K562 (cell line): ENCODE measurements around the gene TIMM8A. TPM values are rescaled to one million over a fixed set of nuclear protein-coding genes. Genes with fewer than 3 reads are reported as not detected.

Experiments used
- ATF3 ChIP-seq, 2 experiments: fragments of 450-650 bp in 1 of 2; sonication (generic) in 1 of 2; formaldehyde crosslinking in 1 of 2; IDR thresholded peaks in 1 of 2; conservative IDR thresholded peaks in 1 of 2; 2 replicates each; pipeline versions ENCODE4 v1.6.1 to v1.8.1; 2016 to 2023; ENCODE audit warnings: mild to moderate bottlenecking in 2 of 2, moderate library complexity in 2 of 2, inconsistent platforms in 1 of 2, missing genetic modification reagents in 1 of 2
- MLLT1 ChIP-seq, 2 experiments: fragments of 450-650 bp; IDR thresholded peaks; 2 replicates each; pipeline ENCODE4 v1.6.1; 2016
- MNT ChIP-seq, 2 experiments: fragments of 450-650 bp; conservative IDR thresholded peaks; 2 replicates each; pipeline ENCODE4 v1.6.1; 2017; ENCODE audit warnings: mild to moderate bottlenecking in 2 of 2, moderate library complexity in 2 of 2
- NR2C1 ChIP-seq, 2 experiments: fragments of 450-650 bp; IDR thresholded peaks; 2 replicates each; pipeline ENCODE4 v1.6.1; 2017; ENCODE audit warnings: mild to moderate bottlenecking in 2 of 2, antibody characterized with exemption in 1 of 2, inconsistent platforms in 1 of 2, missing compliant biosample characterization in 1 of 2, missing genetic modification characterization in 1 of 2
- PML ChIP-seq: IDR thresholded peaks from 2 replicates; pipeline ENCODE4 v1.6.1; 2012; ENCODE audit warnings: low read length, inconsistent platforms
- PRPF4 ChIP-seq: fragments of 200-400 bp; formaldehyde crosslinking; IDR thresholded peaks from one replicate; pipeline ENCODE4 v1.6.1; 2017; ENCODE audit warnings: low read length, low read depth, mild to moderate bottlenecking; ENCODE audit not compliant: insufficient read depth, poor library complexity, severe bottlenecking
- SRF ChIP-seq, 2 experiments: fragments of 250-450, 450-650 bp in 1 of 2; sonication (Bioruptor Pico) in 1 of 2; sonication (generic) in 1 of 2; formaldehyde crosslinking; IDR thresholded peaks; 2 replicates each; pipeline versions ENCODE4 v1.5.0 to v1.5.1; 2020 to 2022; ENCODE audit warnings: mild to moderate bottlenecking in 1 of 2, missing genetic modification reagents in 1 of 2
- TRIM24 ChIP-seq, 2 experiments: fragments of 450-650 bp; IDR thresholded peaks; 2 replicates each; pipeline ENCODE4 v1.6.1; 2016
- ZNF12 ChIP-seq: sonication (generic); formaldehyde crosslinking; IDR thresholded peaks from 2 replicates; pipeline ENCODE4 v1.4.0; 2020; ENCODE audit warnings: mild to moderate bottlenecking, missing genetic modification reagents
- ZNF512 ChIP-seq: IDR thresholded peaks from 2 replicates; pipeline ENCODE4 v1.6.1; 2016; ENCODE audit warnings: missing genetic modification characterization, missing compliant biosample characterization
- polyA plus RNA-seq, 8 experiments: library from polyadenylated mRNA; depleted of rRNA in 4 of 8; stranded (reverse) in 5 of 8; unstranded in 3 of 8; fragments of >200 nt; fragmentation: Nextera tagmentation in 2 of 8; fragmentation: Illumina TruSeq in 1 of 8; extraction: Ambion mirVana in 2 of 8; extraction: Trizol in 1 of 8; gene quantifications; 2 replicates each; pipeline versions ENCODE4 v1.2.1 to v1.2.3, GENCODE V29; 2011 to 2014; ENCODE audit warnings: inconsistent platforms in 1 of 8, missing spikeins in 1 of 8
- total RNA-seq, 7 experiments: library from RNA; depleted of rRNA in 6 of 7; stranded (reverse); fragments of >200 nt in 6 of 7; fragmentation: Illumina TruSeq in 2 of 7; extraction: Trizol in 2 of 7; gene quantifications; 2 replicates each; pipeline versions ENCODE4 v1.2.1 to v1.2.3, GENCODE V29; 2011 to 2021; ENCODE audit warnings: low replicate concordance in 1 of 7

Gene TIMM8A
- total and polyA plus RNA-seq, 9 of the 15 experiments (the other 6 are each of a cell fraction or from before 2014, with no cell fraction given): 10.9 to 132 (median 41.1) TPM

DNA sequence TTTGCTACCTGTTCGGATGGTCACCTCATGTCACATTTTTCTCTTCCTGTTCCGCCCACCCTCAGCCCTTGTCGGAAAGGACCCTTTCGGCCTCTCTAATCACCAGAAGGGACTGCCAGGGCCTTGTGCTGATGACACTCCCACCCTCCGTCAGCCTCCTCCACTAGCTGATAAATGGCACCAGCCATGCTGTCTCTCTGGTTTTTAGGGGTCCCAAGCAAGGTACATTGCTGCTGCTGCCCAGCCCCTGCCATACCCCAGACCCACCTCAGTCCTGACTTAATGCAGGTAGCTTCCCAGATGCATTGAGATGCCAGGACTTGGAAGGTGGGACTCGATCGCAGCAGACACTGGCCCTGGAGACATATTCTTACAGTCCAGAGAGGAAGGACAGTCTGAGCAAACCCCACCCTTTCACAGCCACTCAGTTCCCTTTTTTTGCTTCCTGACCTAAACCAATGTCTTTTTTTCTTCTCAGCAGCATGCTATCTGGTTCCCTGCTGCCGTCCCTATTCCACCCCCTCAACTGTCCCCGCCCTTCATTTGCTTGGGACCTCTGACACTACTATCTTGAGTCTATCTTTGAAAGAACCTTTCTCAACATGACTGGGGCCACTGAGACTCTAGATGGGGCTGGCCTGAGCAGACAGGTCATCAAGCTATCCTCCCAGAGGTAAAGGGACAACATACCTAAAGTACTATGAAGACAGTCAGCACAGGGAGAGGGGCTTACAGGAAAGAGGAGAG lies 37.4 kb upstream of the TIMM8A start, which contains the start of gene BTK (continued):
- TF ChIP-seq MNT (conservative IDR thresholded peaks at IDR 0.05): peak; percentile 40 to 70; a peak in 3 of 4 replicates
- TF ChIP-seq PML: peak; percentile 55; the same call in 1 of the 2 replicates
- TF ChIP-seq MLLT1 (IDR thresholded peaks at IDR 0.05): peak in 1 of 2 experiments; percentile 25; a peak in 1 of 4 replicates
- no peak for TF ChIP-seq TRIM24 (IDR thresholded peaks at IDR 0.05)
- TF ChIP-seq ATF3 (IDR thresholded peaks at IDR 0.05): peak; percentile 16; the same call in 1 of the 2 replicates
- TF ChIP-seq ATF3 (CRISPR knock-in tag; conservative IDR thresholded peaks at IDR 0.05): no peak
- no peak for TF ChIP-seq ZNF512 (tag)
- TF ChIP-seq NR2C1 (IDR thresholded peaks at IDR 0.05): peak; percentile 76
- TF ChIP-seq NR2C1 (tag; IDR thresholded peaks at IDR 0.05): peak; percentile 74
- TF ChIP-seq ZNF12 (CRISPR knock-in tag): peak; percentile 95
- TF ChIP-seq PRPF4: no peak
- TF ChIP-seq SRF (CRISPR knock-in tag; IDR thresholded peaks at IDR 0.05): peak in 1 of 2 experiments; percentile 59; a peak in 1 of 4 replicates
